GM18519 (cell line): ENCODE measurements around the gene WASF2.
"Not testable (repeated sequence)": the region's sequence is repeated elsewhere in the genome, so short reads cannot be mapped to it uniquely, and the experiment has no call there.

Source experiments
- ATAC-seq: cut with Tn5 transposase; IDR thresholded peaks from one replicate; pipeline ENCODE4 v1.9.1; 2021; ENCODE audit warnings: mild to moderate bottlenecking, moderate library complexity; ENCODE audit not compliant: unreplicated experiment, low FRiP score

The WASF2 gene

GRCh38 chr1:27489973-27490741 is at the start of gene WASF2:
TSS of gene WASF2 (minus strand) at chr1:27490167. CDS start at chr1:27428890, 61,277 bp downstream.
- ATAC-seq: peak; percentile 77

GRCh38 chr1:27538793-27539192 is 48.8 kb upstream of the WASF2 start:
- no peak for ATAC-seq

GRCh38 chr1:27538305-27538676 is 48.3 kb upstream of the WASF2 start:
- not testable (repeated sequence) for ATAC-seq

- no peak for ATAC-seq
Measured at GRCh38 chr1:27536767-27537166, 46.8 kb upstream of the WASF2 start.

GRCh38 chr1:27536010-27536757 is 46.2 kb upstream of the WASF2 start:
- ATAC-seq: no peak

GRCh38 chr1:27535386-27535785 is 45.4 kb upstream of the WASF2 start:
- no peak for ATAC-seq

GRCh38 chr1:27531959-27532685 is 42.2 kb upstream of the WASF2 start:
- no peak for ATAC-seq

- ATAC-seq: no peak
Measured at GRCh38 chr1:27530192-27530591, 40.2 kb upstream of the WASF2 start.

GRCh38 chr1:27529704-27530018 is 39.7 kb upstream of the WASF2 start:
- ATAC-seq: no peak

- ATAC-seq: no peak
Measured at GRCh38 chr1:27528818-27529703, 39.1 kb upstream of the WASF2 start.

GRCh38 chr1:27527890-27528817 is 38.2 kb upstream of the WASF2 start:
- ATAC-seq: no peak

GRCh38 chr1:27527223-27527889 is 37.4 kb upstream of the WASF2 start:
- no peak for ATAC-seq

- ATAC-seq: no peak
Measured at GRCh38 chr1:27526569-27527222, 36.7 kb upstream of the WASF2 start.

GRCh38 chr1:27525296-27526272 is 35.6 kb upstream of the WASF2 start:
- ATAC-seq: no peak

GRCh38 chr1:27523337-27524020 is 33.5 kb upstream of the WASF2 start:
- no peak for ATAC-seq

GRCh38 chr1:27522432-27523336 is 32.7 kb upstream of the WASF2 start:
- ATAC-seq: no peak
